A673 (cell line): ENCODE measurements around the gene MKRN2. TPM values are rescaled to one million over a fixed set of nuclear protein-coding genes. Genes with fewer than 3 reads are reported as not detected.

Source experiments
- BruUV-seq: library from RNA; stranded (reverse); fragments of 400-500 nt; replicated peaks from 2 replicates; lab custom pipeline; 2021; lab: Mats Ljungman, UMichigan
- CTCF ChIA-PET: fragments of 300-600 bp; sonication (Branson Sonifier 250); formaldehyde crosslinking; loops from one replicate; lab custom pipeline; 2022; ENCODE audit warnings: antibody characterized with exemption; lab: Charles Lee
- POLR2A ChIA-PET: fragments of 300-600 bp; sonication (Branson Sonifier 250); formaldehyde crosslinking; loops from one replicate; lab custom pipeline; 2022; ENCODE audit warnings: antibody characterized with exemption; ENCODE audit not compliant: low non-redundant PET; lab: Charles Lee
- DNase-seq: peaks from one replicate; pipeline ENCODE4 v3.0.0-alpha.2; 2015; ENCODE audit warnings: low spot score
- H3K27ac ChIP-seq: fragments of 200-600 bp; sonication (generic); 2 replicates; pipeline ENCODE4 v1.5.1; 2016; ENCODE audit warnings: mixed run types, low read depth, mild to moderate bottlenecking, mixed read lengths, antibody characterized with exemption, low read length; ENCODE audit not compliant: poor library complexity, severe bottlenecking
- H3K27me3 ChIP-seq: fragments of 200-600 bp; sonication (generic); replicated peaks from 2 replicates; pipeline ENCODE4 v1.6.1; 2017; ENCODE audit warnings: mixed run types, low read depth, mild to moderate bottlenecking, mixed read lengths, antibody characterized with exemption, low read length; ENCODE audit not compliant: insufficient read depth, poor library complexity
- H3K36me3 ChIP-seq: fragments of 200-600 bp; sonication (generic); 2 replicates; pipeline ENCODE4 v1.6.1; 2016; ENCODE audit warnings: mixed run types, mild to moderate bottlenecking, mixed read lengths, antibody characterized with exemption, low read length; ENCODE audit not compliant: insufficient read depth, poor library complexity, severe bottlenecking
- H3K4me1 ChIP-seq: fragments of 200-600 bp; sonication (generic); 2 replicates; pipeline ENCODE4 v1.6.1; 2017; ENCODE audit warnings: mixed run types, mild to moderate bottlenecking, mixed read lengths, antibody characterized with exemption, low read length; ENCODE audit not compliant: insufficient read depth, poor library complexity, severe bottlenecking
- H3K4me3 ChIP-seq: fragments of 200-600 bp; sonication (generic); 2 replicates; pipeline ENCODE4 v1.5.1; 2016; ENCODE audit warnings: low read depth, mixed run types, mild to moderate bottlenecking, mixed read lengths, low read length; ENCODE audit not compliant: poor library complexity, severe bottlenecking
- H3K9me3 ChIP-seq: fragments of 200-600 bp; sonication (generic); 2 replicates; pipeline ENCODE4 v1.6.1; 2016; ENCODE audit warnings: mixed run types, low read depth, mild to moderate bottlenecking, mixed read lengths, antibody characterized with exemption, low read length; ENCODE audit not compliant: poor library complexity, severe bottlenecking
- EZH2 ChIP-seq: fragments of 200-600 bp; sonication (generic); IDR thresholded peaks from 2 replicates; pipeline ENCODE4 v1.6.1; 2017; ENCODE audit warnings: borderline replicate concordance, low read depth, mild to moderate bottlenecking, mixed read lengths, antibody characterized with exemption, low read length; ENCODE audit not compliant: poor library complexity, severe bottlenecking
- intact Hi-C: fragments of 100-400 bp; cut with micrococcal nuclease; formaldehyde crosslinking; loops from one replicate; pipeline ENCODE4 v1.10.0; 2022; ENCODE audit not compliant: unreplicated experiment
- total RNA-seq: library from RNA; stranded (reverse); gene quantifications from 2 replicates; pipeline ENCODE4 v1.2.3, GENCODE V29; 2021
- TF ChIP-seq, protein P1 (sequence below): fragments of 300-800, 200-600 bp; sonication (generic); conservative IDR thresholded peaks from 2 replicates; pipeline ENCODE4 v1.5.1; 2017; ENCODE audit warnings: low read depth, mild to moderate bottlenecking, antibody characterized with exemption, low read length, moderate library complexity, mixed read lengths

MKRN2 gene
- total RNA-seq, 1 experiment from 2014 or later, result 47.3 TPM

DNA sequence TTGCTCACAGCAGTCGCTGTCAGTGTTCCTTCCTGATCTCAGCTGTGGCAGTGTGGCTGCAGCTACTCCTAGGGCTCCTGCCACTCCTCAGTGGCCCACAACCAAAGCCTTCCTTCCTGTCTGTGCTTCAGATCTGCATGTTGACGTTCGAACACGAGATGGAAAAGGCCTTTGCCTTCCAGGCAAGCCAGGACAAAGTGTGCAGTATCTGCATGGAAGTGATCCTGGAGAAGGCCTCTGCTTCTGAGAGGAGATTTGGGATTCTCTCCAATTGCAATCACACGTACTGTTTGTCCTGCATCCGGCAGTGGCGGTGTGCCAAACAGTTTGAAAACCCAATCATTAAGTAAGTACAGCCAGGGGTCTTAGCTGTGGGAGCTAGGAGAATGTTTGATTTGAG is 17.8 kb downstream of the MKRN2 start:
- no peak for DNase-seq
- Histone ChIP-seq H3K36me3 (peaks cover 71% of the 10 kb centered on the region), H3K27ac (no peak overlapping the region), H3K9me3 (no peaks in the 10 kb centered on the region), H3K4me1 (no peaks in the 10 kb centered on the region), H3K27me3 (no peaks in the 10 kb centered on the region), H3K4me3 (no peak overlapping the region)
- ChIA-PET CTCF (interaction anchor here (0.6 kb wide), 1 partner anchor 18 kb away, joined by 5 read pairs; no protein-coding TSS in a partner anchor), POLR2A (no interaction called here)
- TF ChIP-seq EZH2, result no peak
- TF ChIP-seq, protein P1, sequence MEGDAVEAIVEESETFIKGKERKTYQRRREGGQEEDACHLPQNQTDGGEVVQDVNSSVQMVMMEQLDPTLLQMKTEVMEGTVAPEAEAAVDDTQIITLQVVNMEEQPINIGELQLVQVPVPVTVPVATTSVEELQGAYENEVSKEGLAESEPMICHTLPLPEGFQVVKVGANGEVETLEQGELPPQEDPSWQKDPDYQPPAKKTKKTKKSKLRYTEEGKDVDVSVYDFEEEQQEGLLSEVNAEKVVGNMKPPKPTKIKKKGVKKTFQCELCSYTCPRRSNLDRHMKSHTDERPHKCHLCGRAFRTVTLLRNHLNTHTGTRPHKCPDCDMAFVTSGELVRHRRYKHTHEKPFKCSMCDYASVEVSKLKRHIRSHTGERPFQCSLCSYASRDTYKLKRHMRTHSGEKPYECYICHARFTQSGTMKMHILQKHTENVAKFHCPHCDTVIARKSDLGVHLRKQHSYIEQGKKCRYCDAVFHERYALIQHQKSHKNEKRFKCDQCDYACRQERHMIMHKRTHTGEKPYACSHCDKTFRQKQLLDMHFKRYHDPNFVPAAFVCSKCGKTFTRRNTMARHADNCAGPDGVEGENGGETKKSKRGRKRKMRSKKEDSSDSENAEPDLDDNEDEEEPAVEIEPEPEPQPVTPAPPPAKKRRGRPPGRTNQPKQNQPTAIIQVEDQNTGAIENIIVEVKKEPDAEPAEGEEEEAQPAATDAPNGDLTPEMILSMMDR, result no peak
- no TSS peak for BruUV-seq
- intact Hi-C loops, result no loop called here

DNA sequence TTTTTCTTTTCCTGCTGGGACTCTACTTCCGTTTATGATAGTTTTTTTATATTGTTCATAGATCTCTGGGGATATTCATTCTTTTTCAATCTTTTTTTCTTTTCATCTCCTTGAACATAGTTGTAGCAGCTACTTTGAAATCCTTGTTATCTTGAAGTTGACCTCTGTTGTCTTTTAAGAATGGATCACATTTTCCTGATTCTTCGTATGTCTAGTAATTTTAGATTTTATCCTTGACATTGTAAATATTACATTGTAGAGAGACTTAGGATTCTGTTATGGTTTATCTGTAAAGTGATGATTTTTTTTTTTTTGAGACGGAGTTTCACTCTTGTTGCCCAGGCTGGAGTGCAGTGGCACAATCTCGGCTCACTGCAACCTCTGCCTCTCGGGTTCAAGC is 20.5 kb downstream of the MKRN2 start:
- POLR2A ChIA-PET, result interaction anchor here (0.6 kb wide), 1 partner anchor 1050 kb away, joined by 7 read pairs; no protein-coding TSS in a partner anchor
- BruUV-seq, result no TSS peak
- intact Hi-C loops, result no loop called here
- TF ChIP-seq, protein P1, result no peak
- no peak for TF ChIP-seq EZH2
- Histone ChIP-seq H3K4me1 (no peaks in the 10 kb centered on the region), H3K36me3 (peaks cover 66% of the 10 kb centered on the region), H3K4me3 (no peak overlapping the region), H3K9me3 (no peaks in the 10 kb centered on the region), H3K27ac (no peak overlapping the region), H3K27me3 (no peaks in the 10 kb centered on the region)
- CTCF ChIA-PET, result no interaction called here
- no peak for DNase-seq

DNA sequence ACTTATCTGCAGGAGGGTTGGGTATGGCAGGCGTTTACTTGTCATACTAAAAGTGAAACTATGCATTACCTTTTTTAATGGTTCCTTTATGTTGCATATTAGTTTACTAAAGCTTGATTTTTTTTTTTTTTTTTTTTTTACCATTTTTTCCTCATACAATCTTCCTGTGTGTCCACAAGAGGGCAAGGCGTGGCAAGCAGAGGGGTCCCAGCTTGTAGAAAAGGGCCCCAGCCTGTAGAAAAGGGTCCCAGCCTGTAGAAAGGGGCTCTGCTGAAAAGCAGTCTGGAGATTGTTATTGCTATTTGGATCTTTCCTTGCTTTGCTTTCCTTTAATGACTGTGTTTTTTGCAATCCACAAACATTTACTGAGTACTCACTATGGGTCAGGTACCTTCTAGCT is 21.9 kb downstream of the MKRN2 start:
- no peaks in the 10 kb centered on the region for H3K4me1 ChIP-seq
- intact Hi-C loops, result no loop called here
- POLR2A ChIA-PET, result no interaction called here
- CTCF ChIA-PET, result interaction anchor here (0.5 to 1.1 kb wide), 5 partner anchors 67 to 420 kb away, joined by 3 to 10 read pairs (median 8); no protein-coding TSS in a partner anchor
- TF ChIP-seq, protein P1, result peak; percentile 36
- TF ChIP-seq EZH2, result no peak
- no TSS peak for BruUV-seq
- H3K9me3 ChIP-seq, result no peaks in the 10 kb centered on the region
- no peak overlapping the region for H3K4me3 ChIP-seq
- peaks cover 69% of the 10 kb centered on the region for H3K36me3 ChIP-seq
- DNase-seq, result no peak
- H3K27ac ChIP-seq, result no peak overlapping the region
- H3K27me3 ChIP-seq, result no peaks in the 10 kb centered on the region
